DMS 273 (cell line): ENCODE results near the gene HMGCR.

Experiments
- DNase-seq: peaks from one replicate; lab custom pipeline; 2025; ENCODE audit not compliant: unreplicated experiment; lab: John Stamatoyannopoulos, UW

HMGCR gene

DNA sequence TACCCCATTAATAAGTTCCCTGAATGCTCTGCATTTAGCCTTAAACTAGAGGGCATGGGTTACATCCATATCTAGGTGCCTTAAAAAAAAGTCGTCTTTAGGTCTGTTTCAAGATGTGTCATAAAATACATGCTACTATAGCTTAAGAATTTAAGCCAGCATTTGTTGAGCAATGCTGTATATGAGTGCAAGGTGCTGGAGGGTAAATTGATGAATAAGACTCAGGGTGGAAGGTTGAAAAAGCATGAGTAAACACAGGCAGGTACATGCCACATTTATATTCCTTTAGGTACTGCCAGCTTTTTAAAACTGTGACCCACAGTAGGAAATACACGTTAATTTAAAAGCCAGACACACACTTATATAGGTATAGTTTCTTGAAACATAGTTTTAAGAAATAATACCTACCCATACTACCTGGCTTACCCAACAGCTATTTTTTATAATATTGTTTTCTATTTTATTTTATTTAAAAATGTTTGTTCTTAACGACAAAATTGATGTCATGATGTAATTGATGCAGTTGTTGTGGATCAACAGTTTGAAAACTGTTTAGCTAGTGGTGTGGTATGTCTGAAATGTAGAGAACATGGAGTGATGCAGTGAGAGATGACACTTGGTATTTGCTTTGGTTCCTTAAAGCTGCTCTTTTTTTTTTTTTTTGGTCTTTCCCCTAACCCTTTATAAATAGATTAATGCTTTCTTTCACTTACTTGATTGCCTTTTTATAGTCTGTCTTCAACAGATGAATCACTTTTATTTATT lies 3.9 kb downstream of the HMGCR start:
- DNase-seq = no peak

DNA sequence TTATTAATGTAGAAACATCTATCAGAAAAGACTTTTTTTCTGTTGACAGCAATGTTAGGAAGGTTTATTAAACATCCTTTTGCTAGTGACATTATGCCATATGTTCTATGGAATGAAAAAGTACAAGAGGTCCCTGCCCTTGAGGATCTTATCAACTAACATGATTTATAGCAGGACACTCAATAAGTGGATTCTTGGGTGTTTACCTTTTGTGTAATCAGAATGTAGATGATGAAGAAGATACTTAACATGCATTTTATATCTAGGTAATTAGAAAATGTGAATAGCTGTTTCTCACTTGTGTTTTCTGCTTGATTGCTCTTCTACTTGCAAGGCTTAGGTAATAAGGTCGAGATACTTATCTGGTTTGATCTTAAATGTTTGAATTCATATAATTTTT lies 4.9 kb downstream of the HMGCR start:
- DNase-seq = no peak

DNA sequence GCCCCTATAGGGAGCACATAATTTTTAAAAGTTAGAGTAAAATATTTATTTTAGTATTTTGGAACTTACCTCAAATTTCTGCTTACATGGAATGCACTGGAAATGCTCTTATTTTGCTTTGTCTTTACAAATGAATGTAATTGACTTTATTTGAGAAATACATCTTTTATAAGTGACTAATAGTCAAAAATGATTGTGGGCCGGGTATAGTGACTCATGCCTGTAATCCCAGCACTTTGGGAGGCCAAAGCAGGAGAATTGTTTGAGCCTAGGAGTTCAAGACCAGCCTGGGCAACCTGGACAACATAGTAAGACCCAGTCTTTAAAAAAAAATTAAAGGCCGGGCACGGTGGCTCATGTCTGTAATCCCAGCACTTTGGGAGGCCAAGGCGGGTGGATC lies 5.8 kb downstream of the HMGCR start:
- DNase-seq = no peak

DNA sequence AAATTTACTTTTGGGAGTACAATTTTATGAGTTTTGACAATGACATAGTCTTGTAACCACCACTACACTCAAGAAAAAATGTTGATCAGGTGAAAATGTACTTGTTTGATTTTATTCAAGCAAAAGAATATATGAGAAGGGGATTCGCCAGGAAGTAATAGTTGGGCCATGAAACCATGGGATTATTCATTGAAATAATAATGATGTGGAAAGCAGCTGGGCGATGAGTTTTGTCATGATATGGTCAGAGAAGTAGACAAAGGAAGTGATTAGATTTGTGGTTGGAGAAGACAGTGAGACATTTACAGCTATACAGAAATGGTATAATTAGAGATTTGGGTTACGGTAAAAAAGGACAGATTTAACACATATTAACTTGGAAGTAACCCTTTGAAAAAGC lies 11.2 kb downstream of the HMGCR start:
- no peak for DNase-seq

GRCh38 chr5:75349663-75350062 lies 12.6 kb downstream of the HMGCR start:
- DNase-seq = no peak

- DNase-seq = no peak
Measured at GRCh38 chr5:75351139-75351926, 14.3 kb downstream of the HMGCR start.

DNA sequence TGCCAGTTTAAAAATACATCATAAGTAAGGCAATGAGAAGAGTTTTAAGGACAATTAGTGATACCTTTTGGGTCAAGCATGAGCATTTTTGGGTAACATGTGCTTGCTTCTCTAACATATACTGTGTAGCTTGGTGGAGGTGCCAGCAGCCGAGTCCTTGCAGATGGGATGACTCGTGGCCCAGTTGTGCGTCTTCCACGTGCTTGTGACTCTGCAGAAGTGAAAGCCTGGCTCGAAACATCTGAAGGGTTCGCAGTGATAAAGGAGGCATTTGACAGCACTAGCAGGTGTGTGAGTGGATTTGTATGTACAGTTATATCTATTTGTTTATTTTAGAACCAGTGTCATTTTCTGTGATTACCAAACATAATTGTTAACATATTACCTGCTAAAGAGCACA lies 18.2 kb downstream of the HMGCR start:
- no peak for DNase-seq

GRCh38 chr5:75356719-75357118 lies 19.7 kb downstream of the HMGCR start:
- DNase-seq = no peak

DNA sequence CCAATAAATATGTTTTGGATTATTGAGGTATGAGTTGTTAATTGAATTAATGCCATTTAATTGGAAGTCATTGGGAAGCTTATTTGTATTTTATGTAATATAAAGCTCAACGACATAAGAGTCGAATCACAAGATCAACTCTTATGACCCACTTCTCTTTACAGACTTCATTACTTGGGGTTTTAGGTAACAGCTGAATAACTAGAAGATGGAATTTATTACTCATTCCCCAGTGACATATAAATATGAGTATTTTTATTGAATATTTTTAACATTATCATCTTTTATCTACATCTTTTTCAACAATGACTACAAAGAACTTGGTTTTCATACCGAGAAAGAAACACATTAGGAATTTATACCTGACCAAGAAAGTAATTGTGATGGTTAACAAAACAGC lies 21.1 kb downstream of the HMGCR start:
- no peak for DNase-seq

DNA sequence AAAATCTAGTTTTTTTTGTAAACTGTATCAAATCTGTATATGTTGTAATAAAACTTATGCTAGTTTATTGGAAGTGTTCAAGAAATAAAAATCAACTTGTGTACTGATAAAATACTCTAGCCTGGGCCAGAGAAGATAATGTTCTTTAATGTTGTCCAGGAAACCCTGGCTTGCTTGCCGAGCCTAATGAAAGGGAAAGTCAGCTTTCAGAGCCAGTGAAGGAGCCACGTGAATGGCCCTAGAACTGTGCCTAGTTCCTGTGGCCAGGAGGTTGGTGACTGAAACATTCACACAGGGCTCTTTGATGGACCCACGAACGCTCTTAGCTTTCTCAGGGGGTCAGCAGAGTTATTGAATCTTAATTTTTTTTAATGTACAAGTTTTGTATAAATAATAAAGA lies 24.3 kb downstream of the HMGCR start:
- no peak for DNase-seq

DNA sequence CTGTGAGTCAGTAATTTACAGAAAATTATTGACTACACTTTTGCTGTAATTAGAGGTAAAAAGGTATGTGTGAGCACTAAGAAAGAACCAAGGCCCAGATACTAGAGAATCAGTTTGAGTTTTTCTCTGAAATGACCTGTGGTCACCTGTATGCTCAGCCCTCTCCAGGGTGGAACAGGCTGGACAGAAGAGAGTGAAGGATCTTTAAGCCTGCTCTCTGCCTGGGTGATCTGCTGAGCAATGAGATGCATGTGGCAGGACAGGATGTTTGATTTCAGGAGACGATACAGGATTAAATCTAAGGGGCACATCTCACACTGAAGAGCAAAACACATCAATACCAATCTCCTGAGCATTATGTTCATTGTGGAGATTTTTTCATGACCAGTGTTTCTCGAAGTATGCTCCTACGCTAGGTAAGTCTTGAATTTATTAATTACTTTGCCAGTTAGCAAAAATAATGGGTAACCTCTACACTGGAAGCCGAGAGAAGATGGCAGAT lies 25.5 kb downstream of the HMGCR start:
- DNase-seq = no peak

GRCh38 chr5:75363111-75363510 lies 26.1 kb downstream of the HMGCR start:
- DNase-seq = peak; percentile 67

DNA sequence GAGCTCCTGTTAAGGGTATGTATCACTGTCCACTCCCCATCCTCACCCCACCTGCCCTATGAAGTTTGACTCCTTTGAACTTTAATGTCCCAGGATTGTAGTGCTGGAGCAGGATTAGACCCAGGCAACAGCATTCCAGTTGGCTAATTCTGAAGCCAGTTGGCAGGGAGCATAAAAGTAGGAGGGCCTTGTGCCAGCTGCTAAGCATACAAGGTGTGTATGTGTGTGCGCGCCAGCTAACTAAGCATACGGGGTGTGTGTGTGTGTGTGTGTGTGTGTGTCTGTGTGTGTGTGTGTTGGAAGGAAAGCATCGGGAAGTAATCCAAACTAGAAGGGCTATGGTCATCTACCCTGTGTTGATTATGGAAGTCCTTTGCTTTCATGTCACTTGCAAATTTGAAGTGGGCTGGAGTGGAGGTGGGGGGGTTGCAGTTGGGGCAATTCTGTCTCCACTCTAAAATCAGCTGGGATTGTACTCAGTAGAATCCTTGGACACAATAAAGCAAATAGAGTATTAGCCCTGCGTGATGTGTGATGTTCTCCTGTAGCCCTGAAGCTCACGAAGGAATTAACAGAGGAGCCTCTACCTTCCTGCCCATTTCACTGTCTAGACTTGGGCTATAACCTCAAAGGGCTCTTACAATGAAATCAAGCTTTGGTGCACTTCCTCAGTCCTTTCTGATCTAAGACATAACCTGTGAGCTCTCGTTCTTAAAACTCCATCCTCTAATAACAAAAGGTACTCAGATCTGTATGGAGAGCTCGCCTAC lies 26.9 kb downstream of the HMGCR start:
- DNase-seq = peak; percentile 83

- DNase-seq = peak; percentile 32
Measured at GRCh38 chr5:75364571-75365280, 27.7 kb downstream of the HMGCR start.

- no peak for DNase-seq
Measured at GRCh38 chr5:75365740-75366139, 28.7 kb downstream of the HMGCR start.

DNA sequence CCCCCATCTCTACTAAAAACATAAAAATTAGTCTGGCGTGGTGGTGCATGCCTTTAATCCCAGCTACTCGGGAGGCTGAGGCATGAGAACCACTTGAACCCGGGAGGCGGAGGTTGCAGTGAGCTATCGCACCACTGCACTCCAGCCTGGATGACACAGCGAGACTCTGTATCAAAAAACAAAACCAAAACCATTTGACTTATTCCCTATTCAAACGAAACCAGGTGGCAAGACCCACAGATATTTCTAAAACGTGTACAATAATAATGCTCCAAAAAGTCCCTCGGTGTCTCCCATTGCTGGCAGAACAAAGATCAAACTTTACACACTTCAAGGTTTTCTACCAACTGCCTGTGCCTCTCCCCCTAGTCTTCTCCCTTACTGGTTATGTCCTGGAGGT lies 29.8 kb downstream of the HMGCR start:
- no peak for DNase-seq

DNA sequence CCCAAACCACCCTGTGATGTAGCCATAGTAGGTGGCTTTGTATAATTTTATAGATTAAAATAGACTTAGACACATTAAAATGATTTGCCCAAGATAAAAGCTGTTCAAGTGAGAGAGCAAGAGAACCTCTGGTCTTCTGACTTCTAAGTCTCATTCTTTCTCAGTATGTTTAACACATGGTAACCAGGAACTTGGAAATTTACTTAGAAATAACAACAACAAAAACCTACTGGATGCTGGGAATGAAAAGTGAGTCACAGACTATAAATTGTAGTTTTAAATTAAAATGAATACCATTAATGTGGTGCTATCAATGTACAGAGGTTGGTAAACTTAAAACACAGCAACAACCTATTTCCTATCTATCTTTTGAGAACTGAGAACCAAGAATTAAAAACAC lies 30.4 kb downstream of the HMGCR start:
- no peak for DNase-seq

DNA sequence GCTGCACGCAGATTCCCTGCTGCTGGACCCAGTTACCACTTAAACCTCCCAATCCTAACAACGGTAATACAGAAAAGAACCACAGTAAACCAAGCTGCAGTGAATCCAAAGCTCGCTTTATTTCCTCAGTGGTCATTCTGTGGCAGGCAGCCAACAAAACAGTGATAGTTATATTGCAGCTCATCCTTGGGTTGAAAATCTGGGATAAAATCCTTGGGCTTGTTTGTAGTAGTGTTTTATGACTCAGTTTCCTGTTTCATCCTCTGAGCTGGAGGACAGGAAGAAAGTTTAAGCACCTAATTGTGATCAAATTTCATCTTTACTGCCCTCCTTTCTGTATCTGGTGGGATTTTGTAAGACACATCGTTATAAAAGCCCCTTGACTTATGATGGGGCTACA lies 31.4 kb downstream of the HMGCR start:
- DNase-seq = no peak

- no peak for DNase-seq
Measured at GRCh38 chr5:75373862-75374261, 36.8 kb downstream of the HMGCR start.

- no peak for DNase-seq
Measured at GRCh38 chr5:75374394-75374814, 37.4 kb downstream of the HMGCR start.

- DNase-seq = no peak
Measured at GRCh38 chr5:75375414-75375813, 38.4 kb downstream of the HMGCR start.
